OCI-LY3 (cell line): ENCODE data around the gene YWHAG.
"Not testable (repeated sequence)": the region's sequence is repeated elsewhere in the genome, so short reads cannot be mapped to it uniquely, and the experiment has no call there.

ENCODE experiments used
- H2AFZ ChIP-seq: fragments of 200-600, 300-600 bp; shearing (Covaris generic); 2 replicates; pipeline ENCODE4 v1.6.0; 2014; ENCODE audit warnings: antibody characterized with exemption, low read depth, low read length
- H3K27ac ChIP-seq: fragments of 200-600, 300-600 bp; sonication (generic); 2 replicates; pipeline ENCODE4 v1.5.1; 2014; ENCODE audit warnings: mild to moderate bottlenecking, low read length, moderate library complexity, mixed read lengths
- H3K27me3 ChIP-seq: fragments of 200-600, 300-600 bp; sonication (generic); 2 replicates; pipeline ENCODE4 v1.6.1; 2014; ENCODE audit warnings: low read depth, low read length, mixed read lengths
- H3K36me3 ChIP-seq: fragments of 200-600, 300-600 bp; sonication (generic); replicated peaks from 2 replicates; pipeline ENCODE3; 2014; ENCODE audit warnings: low read depth, low read length, mixed read lengths
- H3K4me1 ChIP-seq: fragments of 300-600, 200-600 bp; sonication (generic); 2 replicates; pipeline ENCODE4 v1.6.1; 2014; ENCODE audit warnings: low read length, mixed read lengths
- H3K4me2 ChIP-seq: fragments of 200-600, 300-600 bp; sonication (generic); 2 replicates; pipeline ENCODE4 v1.6.1; 2014; ENCODE audit warnings: low read length, mixed read lengths
- H3K4me3 ChIP-seq: fragments of 300-600, 200-600 bp; sonication (generic); 2 replicates; pipeline ENCODE4 v1.5.1; 2014; ENCODE audit warnings: antibody characterized with exemption, mild to moderate bottlenecking, low read length, moderate library complexity
- H3K79me2 ChIP-seq: fragments of 300-600, 200-600 bp; shearing (Covaris generic); 2 replicates; pipeline ENCODE4 v1.6.1; 2014; ENCODE audit warnings: mild to moderate bottlenecking, low read length, mixed read lengths
- H3K9ac ChIP-seq: fragments of 300-600, 200-600 bp; shearing (Covaris generic); 2 replicates; pipeline ENCODE4 v1.6.0; 2014; ENCODE audit warnings: mild to moderate bottlenecking, low read length, moderate library complexity
- H3K9me3 ChIP-seq: fragments of 200-600, 300-600 bp; shearing (Covaris generic); 2 replicates; pipeline ENCODE4 v1.6.1; 2014; ENCODE audit warnings: low read length, mixed read lengths; ENCODE audit not compliant: insufficient read depth
- H4K20me1 ChIP-seq: fragments of 200-600, 300-600 bp; sonication (generic); 2 replicates; pipeline ENCODE4 v1.6.1; 2016; ENCODE audit warnings: low read length, mixed read lengths; ENCODE audit not compliant: insufficient read depth
- CTCF ChIP-seq: fragments of 200-600, 300-600 bp; sonication (generic); IDR thresholded peaks from 2 replicates; pipeline ENCODE4 v1.5.1; 2014; ENCODE audit warnings: antibody characterized with exemption, low read length, low read depth
- EZH2phosphoT487 ChIP-seq: fragments of 200-600 bp; shearing (Covaris generic); IDR thresholded peaks from 2 replicates; pipeline ENCODE4 v1.6.1; 2018; ENCODE audit warnings: antibody characterized with exemption, mixed run types, low read depth

Gene YWHAG

GRCh38 chr7:76293407-76293901 is 65.3 kb downstream of the YWHAG start:
- Histone ChIP-seq H3K27ac (no peak overlapping the region), H3K4me3 (no peak overlapping the region), H3K9me3 (no peaks in the 10 kb centered on the region), H3K79me2 (no peaks in the 10 kb centered on the region), H3K4me2 (no peak overlapping the region), H3K4me1 (peaks cover 14% of the 10 kb centered on the region), H3K27me3 (no peaks in the 10 kb centered on the region), H3K9ac (no peak overlapping the region), H4K20me1 (no peaks in the 10 kb centered on the region), H3K36me3 (no peaks in the 10 kb centered on the region), H2AFZ (no peak overlapping the region)
- no peak for TF ChIP-seq CTCF
- no peak for TF ChIP-seq EZH2phosphoT487

- not testable (repeated sequence) for H3K79me2 ChIP-seq, H3K27me3 ChIP-seq, H3K27ac ChIP-seq, H3K4me2 ChIP-seq, H2AFZ ChIP-seq, H3K9me3 ChIP-seq, H3K9ac ChIP-seq, H3K36me3 ChIP-seq, H4K20me1 ChIP-seq, H3K4me3 ChIP-seq
- H3K4me1 ChIP-seq, result peaks cover 14% of the 10 kb centered on the region
Measured at GRCh38 chr7:76292911-76293310, 65.9 kb downstream of the YWHAG start.

DNA sequence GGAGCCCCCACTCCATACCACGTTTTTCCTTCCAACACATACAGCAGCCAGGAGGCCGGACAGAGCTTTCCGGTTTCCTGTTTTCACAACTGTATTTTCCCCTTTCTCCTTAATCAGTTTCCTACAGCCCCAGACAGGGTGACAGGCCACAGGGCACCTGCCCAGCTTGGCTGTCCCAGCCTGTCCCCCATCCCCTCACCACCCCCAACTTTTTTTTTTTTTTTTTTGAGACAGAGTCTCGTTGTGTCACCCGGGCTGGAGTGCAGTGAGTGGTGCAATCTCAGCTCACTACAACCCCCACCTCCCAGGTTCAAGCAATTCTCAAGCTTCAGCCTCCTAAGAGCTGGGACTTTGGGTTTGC is 66.6 kb downstream of the YWHAG start:
- Histone ChIP-seq H3K79me2 (no peaks in the 10 kb centered on the region), H3K36me3 (no peaks in the 10 kb centered on the region), H3K27me3 (no peaks in the 10 kb centered on the region), H2AFZ (peak overlapping the region; percentile 81; the same call in 1 of the 2 replicates), H4K20me1 (no peaks in the 10 kb centered on the region), H3K9me3 (no peaks in the 10 kb centered on the region), H3K9ac (peak overlapping the region; percentile 29; the same call in 1 of the 2 replicates), H3K4me1 (peaks cover 14% of the 10 kb centered on the region), H3K4me3 (peak overlapping the region; percentile 60), H3K27ac (no peak overlapping the region), H3K4me2 (peak overlapping the region; percentile 65)
- no peak for TF ChIP-seq EZH2phosphoT487
- TF ChIP-seq CTCF, result no peak

GRCh38 chr7:76291351-76292212 is 67.2 kb downstream of the YWHAG start:
- no peaks in the 10 kb centered on the region for H3K27me3 ChIP-seq
- no peak overlapping the region for H3K27ac ChIP-seq
- H3K36me3 ChIP-seq, result no peaks in the 10 kb centered on the region
- peak overlapping the region; percentile 29; the same call in 1 of the 2 replicates for H3K9ac ChIP-seq
- no peaks in the 10 kb centered on the region for H4K20me1 ChIP-seq
- H3K4me3 ChIP-seq, result peak overlapping the region; percentile 60
- H3K4me2 ChIP-seq, result peak overlapping the region; percentile 65
- peak; percentile 90 for TF ChIP-seq CTCF
- TF ChIP-seq EZH2phosphoT487, result no peak
- H3K9me3 ChIP-seq, result no peaks in the 10 kb centered on the region
- H3K4me1 ChIP-seq, result peaks cover 14% of the 10 kb centered on the region
- H2AFZ ChIP-seq, result peak overlapping the region; percentile 87
- no peaks in the 10 kb centered on the region for H3K79me2 ChIP-seq

GRCh38 chr7:76290847-76291350 is 67.9 kb downstream of the YWHAG start:
- not testable (repeated sequence) for H3K4me2 ChIP-seq, H3K79me2 ChIP-seq, H3K4me3 ChIP-seq, H3K9ac ChIP-seq, H3K27ac ChIP-seq, H3K36me3 ChIP-seq, H3K9me3 ChIP-seq, H4K20me1 ChIP-seq, H3K27me3 ChIP-seq, H2AFZ ChIP-seq
- H3K4me1 ChIP-seq, result peaks cover 14% of the 10 kb centered on the region
